Heart right ventricle (tissue), 16 donors: ENCODE results near the gene OLFML1. TPM values are rescaled to one million over a fixed set of nuclear protein-coding genes. Genes with fewer than 3 reads are reported as not detected.

ENCODE experiments used
- ATAC-seq, 8 donors: fragments of 200-7000 bp; cut with Tn5 transposase; one replicate each; pipeline ENCODE4 v1.9.1; 2020; ENCODE audit warnings: mild to moderate bottlenecking in 8 of 8, moderate library complexity in 8 of 8, moderate number of reproducible peaks in 1 of 8
- DNase-seq, 2 donors: peaks; one replicate each; pipeline ENCODE4 v3.0.0-alpha.2; 2020
- H3K27ac ChIP-seq, 10 donors: fragments of 200-600 bp; sonication (generic) in 2 of 10; one replicate each; pipeline versions ENCODE4 v1.5.0 to v1.8.0; 2020 to 2022; ENCODE audit warnings: mild to moderate bottlenecking in 3 of 10
- H3K27me3 ChIP-seq, 7 donors: fragments of 200-600 bp; one replicate each; pipeline ENCODE4 v1.8.0; 2021 to 2022; ENCODE audit warnings: mild to moderate bottlenecking in 2 of 7
- H3K36me3 ChIP-seq, 9 donors: fragments of 200-600 bp; sonication (generic) in 1 of 9; one replicate each; pipeline versions ENCODE4 v1.5.0 to v1.8.0; 2020 to 2022; ENCODE audit warnings: mild to moderate bottlenecking in 2 of 9
- H3K4me1 ChIP-seq, 9 donors: fragments of 200-600 bp; sonication (generic) in 1 of 9; one replicate each; pipeline versions ENCODE4 v1.5.0 to v1.8.0; 2020 to 2022; ENCODE audit warnings: mild to moderate bottlenecking in 4 of 9
- H3K4me3 ChIP-seq, 10 donors: fragments of 200-600 bp; sonication (generic) in 2 of 10; one replicate each; pipeline versions ENCODE4 v1.5.0 to v1.8.0; 2020 to 2022; ENCODE audit warnings: mild to moderate bottlenecking in 7 of 10, moderate library complexity in 2 of 10
- H3K9me3 ChIP-seq, 11 donors: fragments of 200-600 bp in 10 of 11; sonication (generic) in 2 of 11; one replicate each; pipeline versions ENCODE4 v1.5.0 to v1.8.0; 2013 to 2022; ENCODE audit warnings: mild to moderate bottlenecking in 2 of 11, control low read depth in 1 of 11, moderate library complexity in 1 of 11
- WGBS, 2 donors: extraction: QIAGEN DNeasy Blood & Tissue Kit; methylation state at CpG; one replicate each; pipeline ENCODE4 v1.1.7; 2013; ENCODE audit warnings: inconsistent platforms in 1 of 2; 5-methylcytosine and 5-hydroxymethylcytosine counted together
- intact Hi-C, 10 donors: fragments of 100-400 bp; cut with DNase I; formaldehyde crosslinking; loops; one replicate each; pipeline versions ENCODE4 v1.11.1 to v1.14.2; 2022
- polyA plus RNA-seq, 2 donors: library from polyadenylated mRNA; stranded (reverse); fragments of 200-250 nt; gene quantifications; one replicate each; pipeline ENCODE4 v1.2.3, GENCODE V29; 2013
- total RNA-seq, 10 donors: library from RNA; stranded (reverse); fragmentation: NEBNext Ultra II Directional in 3 of 10; extraction: Animal tissue kit (Norgen Biotek cat#: 25700) in 3 of 10; gene quantifications; one replicate each; pipeline versions ENCODE4 v1.2.1 to v1.2.4, GENCODE V29; 2021 to 2023
- TF ChIP-seq, protein P1 (sequence below), 9 donors: fragments of 200-600 bp; sonication (generic) in 2 of 9; IDR thresholded peaks; one replicate each; pipeline versions ENCODE4 v1.5.0 to v1.8.0; 2021 to 2022; ENCODE audit warnings: antibody characterized with exemption in 9 of 9, mild to moderate bottlenecking in 5 of 9, moderate library complexity in 1 of 9
- donor health status: Arrhythmogenic right ventricular cardiomyopathy.
- donor health status: ischemic (EF 13 %, LVEDD 7.1; RV severe dilation, severe dysfunction).
- donor health status: healthy with polysubstance abuse.
- donor health status: DM: no; HTN: yes; CAD: no.
- donor health status: DM: no; HTN: no; CAD: no.
- donor health status: ischemic (EF 25% LVEDD 6.9; RV normal size, moderate dysfunction).
- donor health status: ischemic (EF 25% LVEDD 5.7; RV mildly dilated, moderate dysfunction).
- donor health status: healthy.
- donor health status: DM: yes; HTN: yes; CAD: no.
- donor health status: Ischemic cardiomyopathy.
- donor health status: ischemic (EF 35%, LVEDD 5.7; RV mildly dilated, moderate dysfunction).
- donor health status: nonischemic (EF 11% LVEDD 7.7; RV severe dilation, severe dysfunction).
- donor health status: DM: yes; HTN: yes; CAD: no.
- donor health status: PGD.
- donor health status: ischemic (EF 29% LVEDD 5.4; RV normal size, mild dysfunction).
- donor health status: nonischemic (EF 23%, LVEDD 6.1; RV moderate dilation, normal function).

OLFML1 gene
- total and polyA plus RNA-seq, 12 donors = 2.2 to 8.3 (median 5.0) TPM

DNA sequence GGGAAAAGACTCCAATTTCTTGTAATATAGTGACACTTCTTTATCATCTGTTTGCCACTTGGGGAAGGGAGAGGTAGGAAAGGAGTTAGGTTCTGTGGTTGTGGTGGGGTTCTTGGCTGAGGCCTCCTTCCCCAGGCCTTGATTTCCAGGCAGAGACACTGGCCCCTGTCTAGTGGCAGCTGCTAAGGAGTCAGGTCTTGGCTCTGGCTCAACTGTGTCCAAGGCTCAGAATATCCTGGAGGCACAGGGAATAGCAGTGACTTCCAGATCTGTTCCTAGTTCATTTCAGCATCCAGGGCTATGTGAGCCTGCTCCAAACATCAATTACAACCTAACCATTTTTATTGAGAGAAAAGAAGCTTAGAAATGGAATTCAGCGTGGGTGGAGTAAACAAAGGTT lies 58.0 kb downstream of the OLFML1 start:
- H3K4me1 ChIP-seq = peaks cover 0 to 21% (median 8%) of the 10 kb centered on the region in 9 donors
- H3K27ac ChIP-seq = no peak overlapping the region
- 96 to 98% methylated on average over 1 of the region's 1 CpG for WGBS, 2 donors
- TF ChIP-seq, protein P1, sequence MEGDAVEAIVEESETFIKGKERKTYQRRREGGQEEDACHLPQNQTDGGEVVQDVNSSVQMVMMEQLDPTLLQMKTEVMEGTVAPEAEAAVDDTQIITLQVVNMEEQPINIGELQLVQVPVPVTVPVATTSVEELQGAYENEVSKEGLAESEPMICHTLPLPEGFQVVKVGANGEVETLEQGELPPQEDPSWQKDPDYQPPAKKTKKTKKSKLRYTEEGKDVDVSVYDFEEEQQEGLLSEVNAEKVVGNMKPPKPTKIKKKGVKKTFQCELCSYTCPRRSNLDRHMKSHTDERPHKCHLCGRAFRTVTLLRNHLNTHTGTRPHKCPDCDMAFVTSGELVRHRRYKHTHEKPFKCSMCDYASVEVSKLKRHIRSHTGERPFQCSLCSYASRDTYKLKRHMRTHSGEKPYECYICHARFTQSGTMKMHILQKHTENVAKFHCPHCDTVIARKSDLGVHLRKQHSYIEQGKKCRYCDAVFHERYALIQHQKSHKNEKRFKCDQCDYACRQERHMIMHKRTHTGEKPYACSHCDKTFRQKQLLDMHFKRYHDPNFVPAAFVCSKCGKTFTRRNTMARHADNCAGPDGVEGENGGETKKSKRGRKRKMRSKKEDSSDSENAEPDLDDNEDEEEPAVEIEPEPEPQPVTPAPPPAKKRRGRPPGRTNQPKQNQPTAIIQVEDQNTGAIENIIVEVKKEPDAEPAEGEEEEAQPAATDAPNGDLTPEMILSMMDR (IDR thresholded peaks at IDR 0.05) = no peak
- no peaks in the 10 kb centered on the region for H3K27me3 ChIP-seq
- no peaks in the 10 kb centered on the region for H3K36me3 ChIP-seq
- DNase-seq (no peak), ATAC-seq (peak in 2 of 8 donors; percentile 63 to 70)
- H3K4me3 ChIP-seq = no peak overlapping the region
- H3K9me3 ChIP-seq = no peaks in the 10 kb centered on the region
- intact Hi-C loops = loop anchor here in 1 of 10 donors (10.0 kb wide), 1 partner anchor 449 kb away; no protein-coding TSS in a partner anchor

DNA sequence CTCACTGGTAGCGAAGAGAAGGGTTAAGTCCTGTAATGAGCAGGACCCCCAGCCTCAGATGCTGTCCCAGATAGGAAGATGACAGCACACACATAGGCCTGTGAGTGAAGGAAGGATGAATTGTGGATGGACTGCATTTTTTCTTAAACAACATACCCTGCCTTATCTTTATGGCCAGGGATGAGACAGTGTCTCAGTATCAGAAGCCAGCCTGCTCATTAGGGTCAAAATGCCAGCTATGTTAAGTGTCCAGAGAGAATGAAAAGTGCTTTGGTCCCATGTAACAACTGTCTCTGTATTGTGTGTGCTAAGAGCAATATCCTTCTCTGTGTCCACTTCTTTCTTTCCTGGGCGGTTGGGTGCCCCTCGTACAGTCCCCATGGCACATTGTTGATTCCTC lies 58.7 kb downstream of the OLFML1 start:
- Histone ChIP-seq H3K4me3 (no peak overlapping the region), H3K36me3 (no peaks in the 10 kb centered on the region), H3K27ac (no peak overlapping the region), H3K4me1 (peaks cover 0 to 14% (median 8%) of the 10 kb centered on the region in 9 donors), H3K9me3 (no peaks in the 10 kb centered on the region), H3K27me3 (no peaks in the 10 kb centered on the region)
- ATAC-seq = no peak
- DNase-seq = no peak
- TF ChIP-seq, protein P1 (IDR thresholded peaks at IDR 0.05) = no peak
- WGBS, 2 donors = 82 to 94% methylated on average over 3 of the region's 3 CpGs
- intact Hi-C loops = loop anchor here in 1 of 10 donors (10.0 kb wide), 1 partner anchor 449 kb away; no protein-coding TSS in a partner anchor

DNA sequence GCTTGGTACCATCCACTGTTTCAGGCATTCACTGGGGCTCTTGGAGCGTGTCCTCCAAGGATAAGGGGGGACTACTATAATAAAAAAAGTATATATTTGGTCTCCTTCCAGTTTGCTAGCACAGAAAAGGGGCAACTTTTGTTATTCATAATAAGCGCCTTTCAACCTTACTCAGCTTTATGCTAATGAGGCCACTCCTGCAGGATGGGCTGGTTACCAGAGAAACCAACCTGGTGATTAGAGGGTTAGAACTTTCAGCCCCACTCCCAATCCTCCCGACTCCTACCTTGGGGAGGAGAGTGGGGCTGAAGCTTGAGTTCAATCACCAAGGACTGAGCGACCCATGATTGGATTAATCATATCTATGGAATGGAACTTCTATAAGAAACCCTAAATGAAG lies 60.3 kb downstream of the OLFML1 start:
- 87 to 95% methylated on average over 4 of the region's 4 CpGs for WGBS, 2 donors
- intact Hi-C loops = loop anchor here in 1 of 10 donors (10.0 kb wide), 1 partner anchor 451 kb away; no protein-coding TSS in a partner anchor
- TF ChIP-seq, protein P1 (IDR thresholded peaks at IDR 0.05) = no peak
- Histone ChIP-seq H3K36me3 (peaks cover 0 to 5% (median 0%) of the 10 kb centered on the region in 9 donors), H3K27ac (no peak overlapping the region), H3K4me3 (no peak overlapping the region), H3K4me1 (peaks cover 0 to 14% (median 8%) of the 10 kb centered on the region in 9 donors), H3K27me3 (no peaks in the 10 kb centered on the region), H3K9me3 (no peaks in the 10 kb centered on the region)
- ATAC-seq (no peak), DNase-seq (no peak)

DNA sequence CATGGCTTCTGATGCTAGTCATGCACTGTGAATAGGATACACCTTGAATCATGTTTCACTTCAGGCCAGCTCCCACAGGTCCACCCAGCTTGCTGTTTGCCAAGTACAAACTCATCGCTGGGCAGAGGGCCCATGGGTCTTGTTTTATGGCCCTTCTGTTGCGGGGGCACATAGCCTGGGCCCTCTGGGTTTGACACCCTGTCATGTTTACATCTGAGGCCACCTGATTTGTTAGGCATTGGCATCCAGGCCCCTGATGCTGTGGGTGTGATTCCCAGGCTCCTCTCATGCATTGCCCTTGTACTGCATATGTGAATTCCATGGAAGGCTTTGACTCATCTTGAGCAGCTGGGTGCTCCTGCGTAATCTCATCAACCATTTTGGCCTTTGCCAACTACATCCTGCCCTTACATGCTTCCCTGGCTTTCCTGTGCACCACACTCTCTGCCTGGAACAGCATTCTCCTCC lies 61.1 kb downstream of the OLFML1 start:
- no peak for ATAC-seq

More for the DNA sequence above, 61.1 kb downstream of the OLFML1 start:
- intact Hi-C loops = loop anchor here in 1 of 10 donors (10.0 kb wide), 1 partner anchor 452 kb away; no protein-coding TSS in a partner anchor
- WGBS, 2 donors = 92 to 93% methylated on average over 3 of the region's 3 CpGs
- Histone ChIP-seq H3K27ac (no peak overlapping the region), H3K4me3 (no peak overlapping the region), H3K27me3 (no peaks in the 10 kb centered on the region), H3K36me3 (peaks cover 0 to 5% (median 0%) of the 10 kb centered on the region in 9 donors), H3K9me3 (no peaks in the 10 kb centered on the region), H3K4me1 (peaks cover 0 to 14% (median 8%) of the 10 kb centered on the region in 9 donors)
- TF ChIP-seq, protein P1 (IDR thresholded peaks at IDR 0.05) = no peak
- no peak for DNase-seq
